Brain microvascular endothelial cell (primary cell): ENCODE data around the gene PNMA8C.
A peak's percentile ranks its signal among the peaks of the same experiment; 100 is the strongest.
"Not testable (repeated sequence)": the region's sequence is repeated elsewhere in the genome, so short reads cannot be mapped to it uniquely, and the experiment has no call there.

Experiments used
- DNase-seq: peaks from one replicate; pipeline ENCODE4 v3.0.0-alpha.2; 2020
- H3K27ac ChIP-seq: fragments of 250-450 bp; sonication (Bioruptor Pico); 2 replicates; pipeline ENCODE4 v1.5.1; 2020; ENCODE audit warnings: mild to moderate bottlenecking, moderate library complexity
- H3K27me3 ChIP-seq: fragments of 250-450 bp; sonication (Bioruptor Pico); replicated peaks from 2 replicates; pipeline ENCODE4 v1.5.1; 2020; ENCODE audit warnings: mild to moderate bottlenecking
- H3K36me3 ChIP-seq: fragments of 250-450 bp; sonication (Bioruptor Pico); replicated peaks from 2 replicates; pipeline ENCODE4 v1.5.1; 2020; ENCODE audit warnings: mild to moderate bottlenecking
- H3K4me3 ChIP-seq: 2 replicates; pipeline ENCODE4 v1.5.1; 2011; ENCODE audit warnings: low read depth, mild to moderate bottlenecking, control low read depth, low read length, moderate library complexity
- in situ Hi-C: cut with HindIII; loops from 2 replicates; pipeline ENCODE4 v1.10.0; 2017; ENCODE audit warnings: low sequenced_read_pairs, low pct_ligation_motif_present
- TF ChIP-seq, protein P1 (sequence below): IDR thresholded peaks from 2 replicates; pipeline ENCODE4 v1.5.1; 2011; ENCODE audit warnings: low read depth, mild to moderate bottlenecking, moderate library complexity, low read length, control low read depth, inconsistent platforms; ENCODE audit errors: missing control alignments

The PNMA8C gene

GRCh38 chr19:46381346-46381745, 47.4 kb downstream of the PNMA8C start:
- TF ChIP-seq, protein P1, sequence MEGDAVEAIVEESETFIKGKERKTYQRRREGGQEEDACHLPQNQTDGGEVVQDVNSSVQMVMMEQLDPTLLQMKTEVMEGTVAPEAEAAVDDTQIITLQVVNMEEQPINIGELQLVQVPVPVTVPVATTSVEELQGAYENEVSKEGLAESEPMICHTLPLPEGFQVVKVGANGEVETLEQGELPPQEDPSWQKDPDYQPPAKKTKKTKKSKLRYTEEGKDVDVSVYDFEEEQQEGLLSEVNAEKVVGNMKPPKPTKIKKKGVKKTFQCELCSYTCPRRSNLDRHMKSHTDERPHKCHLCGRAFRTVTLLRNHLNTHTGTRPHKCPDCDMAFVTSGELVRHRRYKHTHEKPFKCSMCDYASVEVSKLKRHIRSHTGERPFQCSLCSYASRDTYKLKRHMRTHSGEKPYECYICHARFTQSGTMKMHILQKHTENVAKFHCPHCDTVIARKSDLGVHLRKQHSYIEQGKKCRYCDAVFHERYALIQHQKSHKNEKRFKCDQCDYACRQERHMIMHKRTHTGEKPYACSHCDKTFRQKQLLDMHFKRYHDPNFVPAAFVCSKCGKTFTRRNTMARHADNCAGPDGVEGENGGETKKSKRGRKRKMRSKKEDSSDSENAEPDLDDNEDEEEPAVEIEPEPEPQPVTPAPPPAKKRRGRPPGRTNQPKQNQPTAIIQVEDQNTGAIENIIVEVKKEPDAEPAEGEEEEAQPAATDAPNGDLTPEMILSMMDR: no peak
- no peak for DNase-seq
- Histone ChIP-seq H3K36me3 (peaks cover 52% of the 10 kb centered on the region), H3K27ac (no peak overlapping the region), H3K27me3 (no peaks in the 10 kb centered on the region), H3K4me3 (no peak overlapping the region)
- in situ Hi-C loops: no loop called here

DNA sequence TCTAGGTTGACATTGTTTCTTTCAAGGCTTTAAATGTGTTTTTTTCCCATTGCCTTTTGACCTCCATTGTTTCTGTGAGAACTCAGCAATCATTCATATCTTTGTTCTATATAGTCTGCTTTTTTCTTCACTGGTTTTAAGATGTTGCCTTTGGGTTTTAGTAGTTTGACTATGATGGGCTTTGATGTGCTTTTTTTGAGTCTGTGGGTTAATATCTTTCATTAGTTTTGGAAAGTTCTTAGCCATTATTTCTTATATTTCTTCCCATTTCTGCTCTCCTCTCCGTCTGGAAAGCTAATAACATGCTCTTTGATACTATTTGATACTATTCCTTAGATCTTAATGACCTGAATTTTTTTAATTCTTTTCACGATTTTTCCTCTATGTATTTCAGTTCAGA, 48.0 kb downstream of the PNMA8C start:
- no peaks in the 10 kb centered on the region for H3K27me3 ChIP-seq
- no peak overlapping the region for H3K4me3 ChIP-seq
- in situ Hi-C loops: no loop called here
- TF ChIP-seq, protein P1: no peak
- no peak for DNase-seq
- peaks cover 52% of the 10 kb centered on the region for H3K36me3 ChIP-seq
- H3K27ac ChIP-seq: no peak overlapping the region

GRCh38 chr19:46378268-46378667, 50.5 kb downstream of the PNMA8C start:
- H3K4me3 ChIP-seq: no peak overlapping the region
- TF ChIP-seq, protein P1: no peak
- H3K36me3 ChIP-seq: peaks cover 33% of the 10 kb centered on the region

GRCh38 chr19:46376241-46377153, 52.2 kb downstream of the PNMA8C start:
- Histone ChIP-seq H3K4me3 (no peak overlapping the region), H3K27ac (no peak overlapping the region), H3K36me3 (peaks cover 23% of the 10 kb centered on the region), H3K27me3 (no peaks in the 10 kb centered on the region)
- DNase-seq: no peak
- TF ChIP-seq, protein P1: no peak
- in situ Hi-C loops: no loop called here

More at GRCh38 chr19:46378268-46378667, 50.5 kb downstream of the PNMA8C start:
- DNase-seq: peak; percentile 27
- Histone ChIP-seq H3K27me3 (no peaks in the 10 kb centered on the region), H3K27ac (no peak overlapping the region)
- in situ Hi-C loops: no loop called here

GRCh38 chr19:46375476-46376067, 53.2 kb downstream of the PNMA8C start:
- DNase-seq, H3K27ac ChIP-seq, H3K27me3 ChIP-seq, in situ Hi-C loops, H3K4me3 ChIP-seq: not testable (repeated sequence)
- H3K36me3 ChIP-seq: peaks cover 23% of the 10 kb centered on the region
